ENCODE measurements around the gene DMKN.
A peak's percentile ranks its signal among the peaks of the same experiment; 100 is the strongest.

Gene DMKN

DNA sequence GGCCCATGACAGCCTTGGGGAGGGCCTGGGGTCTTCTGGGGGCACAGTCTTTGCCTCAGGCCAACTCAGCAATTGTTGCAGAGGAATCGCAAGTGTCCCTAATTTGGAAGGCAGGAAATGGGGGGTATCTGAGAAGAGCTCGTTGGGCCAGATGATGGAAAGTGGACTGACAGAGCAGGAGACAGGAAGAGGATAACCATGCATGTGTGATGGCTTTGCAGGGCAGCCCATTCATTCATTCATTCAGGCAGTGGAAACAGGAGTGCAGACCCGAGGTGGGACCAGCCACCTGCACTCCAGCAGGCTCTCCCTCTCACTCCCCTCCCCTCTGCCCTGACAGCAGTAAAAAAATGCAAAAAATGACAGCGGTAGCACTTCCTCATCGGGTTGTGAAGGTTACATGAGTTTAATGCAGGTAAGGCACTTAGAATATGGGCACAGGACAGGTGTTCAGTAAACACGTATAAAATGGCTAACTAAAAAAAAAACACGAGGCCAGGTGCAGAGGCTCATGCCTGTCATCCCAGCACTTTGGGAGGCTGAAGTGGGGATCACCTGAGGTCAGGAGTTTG is 27.0 kb upstream of the DMKN start:
- Mint-ChIP-seq H3K4me3 (no peak overlapping the region), H3K27me3 (no peaks in the 10 kb centered on the region), H3K27ac (no peak overlapping the region), H3K4me1 (ENCODE audit: low read depth) (peaks cover 8% of the 10 kb centered on the region), H3K36me3 (no peaks in the 10 kb centered on the region), H3K9me3 (ENCODE audit: low read depth) (no peaks in the 10 kb centered on the region)

DNA sequence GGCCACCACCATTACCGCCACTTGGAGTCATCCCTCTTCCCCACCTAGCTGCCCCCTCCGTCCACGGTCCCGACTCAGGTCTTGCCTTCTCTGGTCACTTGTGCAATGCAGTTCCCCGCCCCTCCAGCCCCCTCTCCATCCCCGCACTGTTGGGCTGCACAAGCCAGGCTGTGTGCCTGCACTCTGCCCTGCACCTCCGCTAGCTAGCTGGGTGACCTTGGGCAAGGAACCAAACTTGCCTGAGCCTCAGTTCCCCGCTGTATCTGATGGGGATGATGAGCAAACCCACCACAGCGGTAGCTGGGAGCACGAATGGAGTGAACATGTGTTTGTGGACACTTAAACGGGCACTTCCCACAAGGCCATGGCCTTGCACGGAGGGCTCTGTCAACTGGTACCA is 26.4 kb upstream of the DMKN start:
- H3K27me3 Mint-ChIP-seq: no peaks in the 10 kb centered on the region
- no peak overlapping the region for H3K27ac Mint-ChIP-seq
- peaks cover 9% of the 10 kb centered on the region for H3K4me1 Mint-ChIP-seq (ENCODE audit: low read depth)
- H3K36me3 Mint-ChIP-seq: no peaks in the 10 kb centered on the region
- no peaks in the 10 kb centered on the region for H3K9me3 Mint-ChIP-seq (ENCODE audit: low read depth)
- H3K4me3 Mint-ChIP-seq: no peak overlapping the region

DNA sequence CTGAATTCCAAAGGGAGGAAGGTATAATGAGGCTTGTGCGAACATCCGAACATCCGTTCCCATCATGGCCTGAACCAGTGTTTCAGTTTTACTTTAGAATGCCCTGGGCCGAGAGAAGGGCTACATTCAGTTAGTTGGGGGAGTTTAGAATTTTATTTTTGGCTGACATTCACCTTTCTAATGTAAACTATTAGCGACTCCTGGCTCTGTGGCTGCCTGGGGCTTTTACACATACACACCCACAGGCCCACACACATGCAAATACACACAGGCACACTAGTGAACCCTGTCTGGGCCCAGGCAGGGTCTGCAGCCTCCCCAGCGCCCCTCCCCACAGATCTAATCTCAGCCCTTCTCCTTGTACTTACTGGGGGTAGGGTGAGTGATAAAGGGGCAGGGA is 25.9 kb upstream of the DMKN start:
- Mint-ChIP-seq H3K36me3 (no peaks in the 10 kb centered on the region), H3K27ac (no peak overlapping the region), H3K4me1 (ENCODE audit: low read depth) (peaks cover 5% of the 10 kb centered on the region), H3K27me3 (no peaks in the 10 kb centered on the region), H3K4me3 (no peak overlapping the region), H3K9me3 (ENCODE audit: low read depth) (no peaks in the 10 kb centered on the region)

DNA sequence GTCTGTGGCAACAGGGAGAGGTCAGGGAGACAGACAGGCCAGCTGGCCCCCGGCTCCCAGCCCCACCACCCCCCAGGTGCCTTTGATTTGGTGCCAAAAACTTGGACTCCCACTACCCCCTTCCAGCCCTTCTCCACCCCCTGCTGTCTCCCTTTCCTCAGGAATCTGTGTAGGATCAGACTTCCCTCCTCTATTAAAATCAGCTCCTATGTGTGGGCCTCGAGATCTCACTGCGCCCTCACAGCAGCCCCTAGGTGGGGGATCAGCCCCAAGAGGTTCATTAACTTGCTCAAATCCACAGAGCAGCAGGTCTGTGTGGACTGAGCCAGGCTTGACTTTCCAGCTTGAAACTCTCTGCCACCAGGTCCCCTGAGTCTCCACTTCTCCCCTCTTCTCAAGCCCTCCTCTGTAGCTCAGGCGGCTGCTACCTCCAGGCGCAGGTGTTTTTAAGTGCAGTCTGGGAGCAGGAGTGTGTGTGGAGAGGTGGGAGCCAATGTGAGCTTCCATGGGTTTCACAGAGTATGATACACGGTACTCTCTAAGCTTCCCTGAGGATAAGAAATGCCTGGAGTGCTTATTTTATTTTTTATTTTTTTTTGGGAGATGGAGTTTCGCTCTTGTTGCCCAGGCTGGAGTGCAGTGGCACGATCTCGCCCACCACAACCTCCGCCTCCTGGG is 21.5 kb upstream of the DMKN start:
- Mint-ChIP-seq H3K4me3 (peak overlapping the region; percentile 46), H3K27ac (no peak overlapping the region), H3K4me1 (ENCODE audit: low read depth) (peaks cover 15% of the 10 kb centered on the region), H3K9me3 (ENCODE audit: low read depth) (no peaks in the 10 kb centered on the region), H3K36me3 (no peaks in the 10 kb centered on the region), H3K27me3 (no peaks in the 10 kb centered on the region)

DNA sequence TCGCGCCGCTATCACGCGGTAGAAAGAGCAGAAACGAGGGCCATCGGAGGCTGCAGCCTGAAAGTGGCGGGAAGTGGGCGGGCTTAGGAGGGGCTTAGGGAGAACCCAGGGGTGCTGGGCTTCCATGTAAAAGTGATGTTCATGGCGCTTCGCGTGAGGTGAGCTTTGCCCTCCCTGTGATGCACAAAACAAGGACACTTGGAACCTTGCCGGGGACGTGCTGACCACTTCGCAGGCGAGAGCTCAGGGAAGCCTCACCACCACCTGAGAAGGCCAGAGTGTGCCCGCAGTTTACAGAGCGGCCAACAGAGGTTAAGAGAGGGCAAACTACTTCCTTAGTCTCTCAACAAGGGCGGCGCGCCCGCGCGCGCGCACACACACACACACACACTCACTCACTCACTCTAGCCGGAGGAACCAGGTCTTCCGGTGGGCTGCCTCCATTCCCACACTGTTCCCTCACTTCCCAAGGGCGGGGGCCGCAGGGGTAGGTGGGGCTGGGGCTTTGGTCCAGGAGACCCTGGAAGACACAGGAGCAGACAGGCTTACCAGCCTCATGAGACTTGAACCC is 20.5 kb upstream of the DMKN start:
- peak overlapping the region; percentile 22 for H3K27ac Mint-ChIP-seq
- H3K4me3 Mint-ChIP-seq: peak overlapping the region; percentile 86
- H3K36me3 Mint-ChIP-seq: no peaks in the 10 kb centered on the region
- H3K9me3 Mint-ChIP-seq (ENCODE audit: low read depth): no peaks in the 10 kb centered on the region
- H3K27me3 Mint-ChIP-seq: peaks cover 1% of the 10 kb centered on the region
- H3K4me1 Mint-ChIP-seq (ENCODE audit: low read depth): peaks cover 15% of the 10 kb centered on the region

DNA sequence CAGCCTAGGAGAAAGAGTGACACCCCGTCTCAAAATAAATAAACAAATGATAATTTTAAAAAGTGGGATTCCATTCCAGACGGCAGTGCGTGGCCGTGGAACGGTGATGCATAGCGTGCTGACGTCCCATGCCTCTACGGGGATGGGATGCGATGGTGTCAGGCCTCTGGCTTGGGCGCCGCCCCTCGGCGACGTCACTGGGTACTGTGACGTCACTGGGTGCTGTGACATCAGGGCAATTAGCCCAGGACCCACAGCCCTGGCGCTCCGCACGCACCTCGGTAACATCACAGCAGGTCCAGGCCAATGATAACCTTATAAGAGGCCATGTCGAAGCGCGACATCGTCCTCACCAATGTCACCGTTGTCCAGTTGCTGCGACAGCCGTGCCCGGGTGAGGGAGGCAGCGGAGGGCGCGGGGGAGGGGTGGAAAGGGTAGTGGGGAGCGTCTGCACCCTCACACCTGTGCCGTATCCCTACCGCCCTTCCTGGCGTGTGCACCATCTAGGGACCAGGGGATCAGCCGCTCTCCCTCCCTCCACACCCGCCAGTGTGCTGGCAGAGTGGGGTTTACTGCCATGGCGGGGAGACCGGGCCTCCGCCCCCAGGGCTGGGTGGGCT is 19.9 kb upstream of the DMKN start, which contains the start of gene GAPDHS:
TSS of gene GAPDHS (plus strand) at position 256 of the 621 bp plus-strand sequence. CDS start at position 328, 72 bp downstream.
- H3K36me3 Mint-ChIP-seq: no peaks in the 10 kb centered on the region
- H3K4me3 Mint-ChIP-seq: peak within 1 kb of the TSS; percentile 86
- peak within 1 kb of the TSS; percentile 22 for H3K27ac Mint-ChIP-seq
- H3K27me3 Mint-ChIP-seq: peaks cover 4% of the 10 kb centered on the region
- peaks cover 15% of the 10 kb centered on the region for H3K4me1 Mint-ChIP-seq (ENCODE audit: low read depth)
- no peaks in the 10 kb centered on the region for H3K9me3 Mint-ChIP-seq (ENCODE audit: low read depth)

DNA sequence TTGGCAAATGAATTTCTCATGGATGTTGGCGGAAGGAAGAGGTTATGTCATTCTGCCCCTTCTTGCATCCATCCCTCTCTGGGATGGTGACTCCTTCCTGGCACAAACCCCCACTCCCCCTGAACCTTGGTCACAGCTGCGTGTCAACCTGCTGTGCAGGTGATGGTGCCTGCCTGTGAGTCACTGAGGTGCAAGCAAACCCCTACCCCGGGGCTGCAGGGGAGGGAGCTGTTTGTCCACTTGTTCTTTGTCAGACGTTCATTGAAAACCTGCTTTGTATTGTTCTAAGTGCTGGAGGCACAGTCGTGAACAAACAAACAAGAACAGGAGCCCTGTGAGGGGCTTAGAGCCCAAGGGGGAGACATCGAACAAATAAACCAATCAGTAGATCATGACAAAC is 17.8 kb upstream of the DMKN start:
- no peaks in the 10 kb centered on the region for H3K9me3 Mint-ChIP-seq (ENCODE audit: low read depth)
- no peak overlapping the region for H3K4me3 Mint-ChIP-seq
- H3K36me3 Mint-ChIP-seq: no peaks in the 10 kb centered on the region
- peaks cover 15% of the 10 kb centered on the region for H3K4me1 Mint-ChIP-seq (ENCODE audit: low read depth)
- H3K27ac Mint-ChIP-seq: no peak overlapping the region
- H3K27me3 Mint-ChIP-seq: peaks cover 7% of the 10 kb centered on the region

DNA sequence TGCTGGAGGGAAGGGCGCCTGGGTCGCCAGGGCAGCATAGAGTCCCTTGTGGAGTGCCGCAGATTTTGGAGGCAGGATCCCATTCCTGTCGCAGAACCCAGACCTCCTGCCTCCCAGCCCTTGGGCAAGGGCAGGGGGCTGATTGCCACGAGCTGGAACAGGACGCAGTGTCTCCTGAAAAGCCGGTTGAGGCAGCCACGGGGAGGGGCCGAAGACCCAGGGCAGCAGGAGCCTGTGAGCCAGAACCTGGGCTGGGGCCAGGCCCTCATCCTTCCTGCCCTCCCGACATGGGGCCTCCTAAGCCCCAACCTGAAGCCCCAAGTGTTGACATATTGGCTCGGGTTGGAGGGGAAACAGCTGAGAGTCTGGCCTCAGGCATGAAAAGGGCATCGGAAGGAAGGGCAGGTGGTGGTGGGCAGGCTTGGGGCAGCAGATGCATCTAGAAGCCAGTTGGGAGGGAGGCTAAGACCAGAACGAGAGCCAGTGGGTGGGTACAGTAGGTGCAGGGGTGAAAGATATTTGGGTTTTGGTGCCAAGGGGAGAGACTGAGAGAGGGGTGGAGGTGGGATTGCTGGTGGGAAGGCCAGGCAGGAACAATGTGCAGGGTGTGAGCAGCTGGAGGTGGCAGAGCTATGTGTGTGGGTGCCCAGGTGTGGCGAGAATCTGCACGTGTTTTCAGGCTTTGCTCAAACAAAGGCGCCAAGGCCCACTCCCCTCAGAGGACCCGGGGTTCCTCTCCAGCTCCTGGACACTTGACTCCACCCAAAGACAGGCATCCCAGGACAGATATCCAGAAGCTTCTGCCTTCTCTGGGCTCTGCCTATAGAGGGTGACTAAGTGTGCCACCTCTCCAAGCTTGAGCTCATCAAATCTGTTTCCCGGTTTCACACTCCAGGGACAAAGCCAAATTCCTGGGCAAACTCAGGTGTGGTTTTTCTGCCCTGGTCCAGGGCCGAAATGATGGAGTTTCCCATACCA is 16.1 kb upstream of the DMKN start:
- H3K9me3 Mint-ChIP-seq (ENCODE audit: low read depth): no peaks in the 10 kb centered on the region
- peaks cover 11% of the 10 kb centered on the region for H3K4me1 Mint-ChIP-seq (ENCODE audit: low read depth)
- no peak overlapping the region for H3K4me3 Mint-ChIP-seq
- H3K27me3 Mint-ChIP-seq: peaks cover 7% of the 10 kb centered on the region
- no peak overlapping the region for H3K27ac Mint-ChIP-seq
- H3K36me3 Mint-ChIP-seq: no peaks in the 10 kb centered on the region

DNA sequence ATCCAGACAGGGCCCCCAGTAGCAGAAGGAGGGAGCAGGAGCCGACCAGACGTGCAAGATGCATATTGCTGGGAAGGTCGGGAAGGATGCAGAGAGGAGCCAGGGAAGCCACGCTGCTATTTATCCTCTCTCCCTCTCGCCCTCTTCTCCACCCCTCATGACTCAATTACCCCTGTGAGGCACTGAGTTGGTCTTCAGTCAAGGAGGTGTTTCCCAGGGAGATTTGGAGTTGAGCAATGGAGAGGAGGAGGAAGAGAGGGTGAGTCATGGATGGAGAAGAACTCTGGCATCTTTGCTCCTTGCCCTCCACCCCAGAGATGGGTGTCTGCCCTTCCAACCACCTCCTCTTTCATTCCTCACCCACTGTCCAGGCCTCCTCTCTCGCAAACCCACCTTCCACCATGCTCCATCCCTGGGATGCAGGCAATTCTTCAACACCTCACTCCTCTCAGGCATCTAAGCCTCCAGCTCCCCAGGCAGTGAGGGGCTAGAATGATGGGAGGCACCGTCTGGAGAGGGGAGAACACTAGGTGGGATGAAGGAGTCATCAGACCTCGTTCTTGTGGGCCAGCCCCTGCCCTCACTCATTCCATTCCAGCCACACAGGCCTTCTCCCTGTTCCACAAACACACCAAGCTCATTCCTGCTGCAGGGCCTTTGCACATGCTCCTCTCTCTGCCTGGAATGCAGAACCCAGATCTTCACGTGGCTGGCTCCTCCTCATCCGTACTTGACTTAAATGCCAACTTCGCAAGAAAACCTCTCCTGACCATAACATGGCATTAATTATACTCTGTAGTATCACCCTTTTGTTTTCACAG is 15.0 kb upstream of the DMKN start, which contains the start of gene SBSN:
TSS of gene SBSN (minus strand) at position 94 of the 821 bp plus-strand sequence. CDS start at position 64, 30 bp downstream.
- Mint-ChIP-seq H3K36me3 (no peaks in the 10 kb centered on the region), H3K9me3 (ENCODE audit: low read depth) (no peaks in the 10 kb centered on the region), H3K27ac (no peak within 1 kb of the TSS), H3K27me3 (peaks cover 10% of the 10 kb centered on the region), H3K4me1 (ENCODE audit: low read depth) (peaks cover 5% of the 10 kb centered on the region), H3K4me3 (no peak within 1 kb of the TSS)

DNA sequence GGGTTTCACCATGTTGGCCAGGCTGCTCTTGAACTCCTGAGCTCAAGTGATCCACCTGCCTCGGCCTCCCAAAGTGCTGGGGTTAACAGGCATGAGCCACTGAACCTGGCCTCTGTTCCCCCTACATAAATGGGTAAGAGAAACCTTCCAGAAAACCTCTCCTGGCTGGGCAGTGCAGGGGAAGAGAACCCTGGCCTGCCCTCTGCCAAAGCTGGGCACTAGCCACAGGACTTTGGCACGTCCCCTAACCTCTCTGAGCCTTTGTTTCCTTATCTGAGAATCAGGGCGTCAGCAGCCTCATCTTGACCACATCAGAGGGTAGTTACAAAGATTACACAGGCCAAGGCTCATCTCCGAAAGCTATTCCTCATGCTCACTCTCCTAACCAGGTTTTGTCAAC is 12.4 kb upstream of the DMKN start:
- H3K27me3 Mint-ChIP-seq: peaks cover 10% of the 10 kb centered on the region
- no peaks in the 10 kb centered on the region for H3K9me3 Mint-ChIP-seq (ENCODE audit: low read depth)
- H3K4me1 Mint-ChIP-seq (ENCODE audit: low read depth): no peaks in the 10 kb centered on the region
- H3K27ac Mint-ChIP-seq: no peak overlapping the region
- no peak overlapping the region for H3K4me3 Mint-ChIP-seq
- H3K36me3 Mint-ChIP-seq: no peaks in the 10 kb centered on the region

DNA sequence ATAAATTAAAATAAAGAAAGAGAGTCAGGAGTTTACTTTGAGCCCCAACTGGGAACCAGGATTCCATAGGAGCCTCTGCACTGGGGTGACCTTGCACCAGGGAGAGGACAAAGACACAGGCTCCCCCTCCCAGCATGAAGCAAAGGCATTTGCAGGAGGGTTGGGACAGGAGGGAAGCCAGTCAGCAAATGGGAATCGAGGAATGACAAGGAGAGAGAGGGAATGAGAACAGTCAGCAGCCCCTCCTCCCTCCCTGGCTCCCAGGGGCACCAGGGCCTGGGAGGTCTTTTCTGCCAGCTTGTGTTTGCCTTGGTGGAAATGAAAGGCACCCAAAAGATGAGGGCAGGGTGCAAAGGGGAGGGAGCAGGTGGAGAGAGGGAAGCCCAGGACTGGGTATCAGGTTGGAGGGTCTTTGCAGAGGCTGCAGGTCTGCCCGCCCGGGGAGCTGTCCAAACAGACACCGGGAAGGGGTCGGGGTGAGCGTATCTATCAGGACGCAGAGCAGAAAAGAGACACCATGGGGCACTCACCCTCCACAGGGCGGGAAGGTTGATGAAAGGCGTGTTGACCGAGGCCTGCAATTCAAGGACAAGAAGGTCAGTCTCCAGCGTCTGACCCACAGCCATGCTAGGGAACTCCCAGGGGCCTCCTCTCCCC is 10.9 kb upstream of the DMKN start:
- Mint-ChIP-seq H3K27me3 (peaks cover 12% of the 10 kb centered on the region), H3K9me3 (ENCODE audit: low read depth) (no peaks in the 10 kb centered on the region), H3K4me1 (ENCODE audit: low read depth) (no peaks in the 10 kb centered on the region), H3K4me3 (no peak overlapping the region), H3K36me3 (no peaks in the 10 kb centered on the region), H3K27ac (no peak overlapping the region)

DNA sequence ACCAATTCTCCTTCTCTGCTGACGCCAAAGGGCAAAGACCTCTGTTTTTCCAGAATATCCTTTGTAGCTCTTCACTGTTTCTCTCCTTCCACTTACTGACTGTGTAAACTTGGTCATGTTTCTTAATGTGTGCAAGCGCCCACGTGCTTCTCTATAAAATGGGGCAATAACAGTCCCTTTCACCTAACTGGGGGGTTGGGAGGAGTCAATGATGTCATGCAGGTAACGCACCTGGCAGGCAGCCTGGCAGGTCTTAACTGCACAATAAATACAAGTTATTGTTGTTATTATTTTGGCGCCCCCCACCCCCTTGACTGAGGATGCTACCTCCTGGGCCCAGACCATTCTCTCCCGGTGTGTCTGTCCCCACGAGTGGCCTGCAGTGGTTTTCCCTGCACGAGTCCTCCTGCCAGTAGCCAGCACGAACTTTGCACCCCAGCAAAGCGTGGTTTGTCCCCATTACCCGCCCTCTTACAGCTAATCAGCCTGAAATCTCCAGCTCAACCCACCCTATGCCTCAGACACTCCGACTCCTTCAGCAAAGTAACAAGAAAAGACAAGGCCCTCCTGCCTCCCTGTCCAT is 9.4 kb upstream of the DMKN start:
- Mint-ChIP-seq H3K27ac (peak overlapping the region; percentile 34), H3K9me3 (ENCODE audit: low read depth) (no peaks in the 10 kb centered on the region), H3K36me3 (no peaks in the 10 kb centered on the region), H3K27me3 (peaks cover 9% of the 10 kb centered on the region), H3K4me1 (ENCODE audit: low read depth) (no peaks in the 10 kb centered on the region), H3K4me3 (no peak overlapping the region)

DNA sequence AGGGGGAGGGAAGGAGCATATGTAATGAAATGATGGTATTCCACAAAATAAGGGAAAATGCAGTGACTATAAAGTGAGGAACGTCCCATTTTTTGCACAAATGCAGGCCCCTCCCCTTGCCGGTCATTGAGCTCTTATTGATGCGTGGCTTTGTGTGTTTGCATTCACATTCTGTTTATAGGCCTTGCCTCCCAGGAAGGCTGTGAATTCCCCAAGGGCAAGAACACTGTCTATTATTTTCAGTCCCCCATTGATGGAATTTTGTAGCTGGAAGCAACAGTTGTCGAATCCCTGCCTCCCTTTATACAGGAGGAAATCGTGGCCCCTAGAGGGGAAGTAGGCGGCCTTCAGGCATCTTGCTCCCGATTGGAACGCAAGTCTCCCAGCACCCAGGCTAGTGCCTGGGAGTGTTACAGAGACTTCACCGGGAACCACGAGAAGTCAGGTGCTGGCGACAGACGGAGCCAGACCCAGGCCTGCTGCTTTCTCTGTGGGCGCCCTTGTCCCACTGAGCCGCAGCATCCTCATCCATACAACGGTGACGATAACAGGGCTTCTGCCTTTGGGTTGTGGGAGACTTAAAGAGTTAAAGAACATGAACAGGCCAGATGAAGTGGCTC is 7.8 kb upstream of the DMKN start:
- Mint-ChIP-seq H3K36me3 (no peaks in the 10 kb centered on the region), H3K27ac (no peak overlapping the region), H3K9me3 (ENCODE audit: low read depth) (no peaks in the 10 kb centered on the region), H3K27me3 (peaks cover 7% of the 10 kb centered on the region), H3K4me1 (ENCODE audit: low read depth) (no peaks in the 10 kb centered on the region), H3K4me3 (no peak overlapping the region)
